T47D (cell line): ENCODE data around the gene TMIE.

Experiments used
- DNase-seq, 2 experiments: peaks; one replicate each; pipeline versions ENCODE4 v3.0.0 to v3.0.0-alpha.2; 2011 to 2012; ENCODE audit warnings: low read depth in 1 of 2, low spot score in 1 of 2
- JUND ChIP-seq: IDR thresholded peaks from 2 replicates; pipeline ENCODE4 v1.6.1; 2012; ENCODE audit warnings: low read depth
- in situ Hi-C: cut with HindIII; loops from 2 replicates; pipeline ENCODE4 v1.10.0; 2016; ENCODE audit warnings: low sequenced_read_pairs, low pct_unique_long_range_greater_than_20kb

The TMIE gene

GRCh38 chr3:46717447-46718231 lies 16.4 kb downstream of the TMIE start, which contains the start of gene PRSS50:
Gene PRSS50, minus strand, starts transcription at chr3:46717869. Its CDS starts 45 bp downstream, at chr3:46717824.
- TF ChIP-seq JUND = no peak
- no peak for DNase-seq
- in situ Hi-C loops = no loop called here

- in situ Hi-C loops = no loop called here
- TF ChIP-seq JUND = no peak
- no peak for DNase-seq
Measured at GRCh38 chr3:46719044-46719565, 17.9 kb downstream of the TMIE start.

- no peak for DNase-seq
- in situ Hi-C loops = no loop called here
- no peak for TF ChIP-seq JUND
Measured at GRCh38 chr3:46719735-46720271, 18.6 kb downstream of the TMIE start.

GRCh38 chr3:46721009-46721408 lies 19.8 kb downstream of the TMIE start:
- TF ChIP-seq JUND = no peak
- in situ Hi-C loops = no loop called here
- DNase-seq = no peak

GRCh38 chr3:46722443-46722842 lies 21.3 kb downstream of the TMIE start:
- no peak for DNase-seq
- in situ Hi-C loops = no loop called here
- TF ChIP-seq JUND = no peak

- in situ Hi-C loops = no loop called here
- no peak for DNase-seq
- TF ChIP-seq JUND = no peak
Measured at GRCh38 chr3:46724424-46724823, 23.2 kb downstream of the TMIE start.

- no peak for TF ChIP-seq JUND
- DNase-seq = no peak
Measured at GRCh38 chr3:46725621-46726314, 24.6 kb downstream of the TMIE start.

GRCh38 chr3:46729038-46729437 lies 27.8 kb downstream of the TMIE start:
- TF ChIP-seq JUND = no peak
- in situ Hi-C loops = no loop called here
- no peak for DNase-seq

More at GRCh38 chr3:46725621-46726314, 24.6 kb downstream of the TMIE start:
- in situ Hi-C loops = no loop called here

- TF ChIP-seq JUND = no peak
- in situ Hi-C loops = no loop called here
- no peak for DNase-seq
Measured at GRCh38 chr3:46730819-46731218, 29.6 kb downstream of the TMIE start.

GRCh38 chr3:46731795-46732194 lies 30.6 kb downstream of the TMIE start:
- DNase-seq = no peak
- TF ChIP-seq JUND = no peak
- in situ Hi-C loops = no loop called here

- no peak for TF ChIP-seq JUND
- DNase-seq = peak in 1 of 2 experiments; percentile 11
- in situ Hi-C loops = no loop called here
Measured at GRCh38 chr3:46733026-46733800, 32.0 kb downstream of the TMIE start.

GRCh38 chr3:46734773-46735172 lies 33.6 kb downstream of the TMIE start:
- in situ Hi-C loops = no loop called here
- TF ChIP-seq JUND = no peak
- no peak for DNase-seq
